Endothelial cell of umbilical vein (primary cell): ENCODE results near the gene SYT8. TPM values are rescaled to one million over a fixed set of nuclear protein-coding genes. Genes with fewer than 3 reads are reported as not detected.

Experiments used
- BruUV-seq: library from RNA; stranded (reverse); fragments of 400-500 nt; replicated peaks from 2 replicates; lab custom pipeline; 2021; lab: Mats Ljungman, UMichigan
- CTCF ChIA-PET: fragments of 300-600, 350-600 bp; sonication (Branson Sonifier 250); formaldehyde crosslinking; loops from one replicate; lab custom pipeline; 2021; ENCODE audit warnings: antibody characterized with exemption, inconsistent platforms; lab: Charles Lee
- POLR2A ChIA-PET: fragments of 300-600, 350-600 bp; sonication (Branson Sonifier 250); formaldehyde crosslinking; loops from one replicate; lab custom pipeline; 2021; ENCODE audit warnings: antibody characterized with exemption, inconsistent platforms; lab: Charles Lee
- DNase-seq: peaks from one replicate; pipeline ENCODE4 v3.0.0-alpha.2; 2011; ENCODE audit warnings: low read depth, low spot score
- FAIRE-seq: peaks from 2 replicates; lab custom pipeline; 2011; peaks lifted over from hg19 to GRCh38; lab: Jason Lieb, UNC
- H2AFZ ChIP-seq: 2 replicates; pipeline ENCODE4 v1.6.0; 2012; ENCODE audit warnings: low read depth, low read length, control low read depth, inconsistent platforms
- H3K27ac ChIP-seq: 2 replicates; pipeline ENCODE4 v1.5.1; 2011; ENCODE audit warnings: low read depth, mild to moderate bottlenecking, control low read depth, low read length, moderate library complexity; ENCODE audit not compliant: insufficient read depth
- H3K27me3 ChIP-seq, 2 experiments: 2 replicates each; pipeline versions ENCODE4 v1.6.0 to v1.6.1; 2011; ENCODE audit warnings: low read length in 2 of 2, mixed read lengths in 1 of 2; ENCODE audit not compliant: control insufficient read depth in 2 of 2, insufficient read depth in 2 of 2
- H3K36me3 ChIP-seq, 2 experiments: 2 replicates in 1 of 2; 3 replicates in 1 of 2; pipeline ENCODE4 v1.5.1; 2011; ENCODE audit warnings: low read length in 2 of 2, mild to moderate bottlenecking in 1 of 2, moderate library complexity in 1 of 2; ENCODE audit not compliant: control insufficient read depth in 2 of 2, insufficient read depth in 2 of 2; ENCODE audit errors: extremely low read depth in 1 of 2
- H3K4me1 ChIP-seq: 3 replicates; pipeline ENCODE4 v1.5.1; 2011; ENCODE audit warnings: mild to moderate bottlenecking, low read length; ENCODE audit not compliant: control insufficient read depth, insufficient read depth; ENCODE audit errors: extremely low read depth
- H3K4me2 ChIP-seq: 2 replicates; pipeline ENCODE4 v1.6.1; 2011; ENCODE audit warnings: low read length, control low read depth, mixed read lengths; ENCODE audit not compliant: insufficient read depth
- H3K4me3 ChIP-seq, 3 experiments: fragments of 200-600 bp in 1 of 3; sonication (generic), shearing (Covaris generic) in 1 of 3; replicated peaks in 1 of 3; 2 replicates each; pipeline ENCODE4 v1.5.1; 2011 to 2016; ENCODE audit warnings: control low read depth in 3 of 3, low read length in 3 of 3, mild to moderate bottlenecking in 2 of 3, inconsistent platforms in 1 of 3, low read depth in 1 of 3, moderate library complexity in 1 of 3; ENCODE audit not compliant: insufficient read depth in 1 of 3
- H3K79me2 ChIP-seq: 2 replicates; pipeline ENCODE4 v1.6.0; 2012; ENCODE audit warnings: low read length, inconsistent platforms; ENCODE audit not compliant: control insufficient read depth, insufficient read depth
- H3K9ac ChIP-seq: replicated peaks from 2 replicates; pipeline ENCODE3; 2011; ENCODE audit warnings: low read length, control low read depth; ENCODE audit not compliant: insufficient read depth; ENCODE audit errors: extremely low read depth
- H3K9me1 ChIP-seq: replicated peaks from 3 replicates; pipeline ENCODE4 v1.6.0; 2011; ENCODE audit warnings: mild to moderate bottlenecking, low read length; ENCODE audit not compliant: control insufficient read depth, insufficient read depth; ENCODE audit errors: extremely low read depth
- H3K9me3 ChIP-seq: replicated peaks from 2 replicates; pipeline ENCODE4 v1.5.1; 2012; ENCODE audit warnings: low read length, inconsistent platforms; ENCODE audit not compliant: control insufficient read depth, insufficient read depth
- H4K20me1 ChIP-seq: replicated peaks from 2 replicates; pipeline ENCODE3; 2011; ENCODE audit warnings: mild to moderate bottlenecking, low read length; ENCODE audit not compliant: control insufficient read depth, insufficient read depth; ENCODE audit errors: extremely low read depth
- EZH2 ChIP-seq: IDR thresholded peaks from 2 replicates; pipeline ENCODE4 v1.6.1; 2012; ENCODE audit warnings: borderline replicate concordance, low read depth, mild to moderate bottlenecking, moderate library complexity, low read length, inconsistent platforms; ENCODE audit not compliant: severe bottlenecking
- FOS ChIP-seq: IDR thresholded peaks from 2 replicates; pipeline ENCODE4 v1.6.1; 2011; ENCODE audit warnings: mild to moderate bottlenecking, low read length, moderate library complexity, borderline replicate concordance; ENCODE audit not compliant: insufficient read depth
- GATA2 ChIP-seq: IDR thresholded peaks from 2 replicates; pipeline ENCODE4 v1.7.0; 2011; ENCODE audit warnings: low read depth, mild to moderate bottlenecking, moderate library complexity, mixed read lengths, low read length; ENCODE audit not compliant: insufficient read length, insufficient read depth
- JUN ChIP-seq: IDR thresholded peaks from 2 replicates; pipeline ENCODE4 v1.6.1; 2011; ENCODE audit warnings: borderline replicate concordance, low read depth; ENCODE audit not compliant: insufficient read length, insufficient read depth
- MYC ChIP-seq: IDR thresholded peaks from one replicate; pipeline ENCODE4 v1.6.1; 2011; ENCODE audit warnings: mild to moderate bottlenecking, low read depth, low read length
- POLR2A ChIP-seq: IDR thresholded peaks from 2 replicates; pipeline ENCODE4 v1.6.1; 2012; ENCODE audit warnings: low read depth, mild to moderate bottlenecking, control low read depth, low read length
- POLR2AphosphoS5 ChIP-seq: IDR thresholded peaks from 2 replicates; pipeline ENCODE4 v1.6.1; 2012; ENCODE audit warnings: low read depth, mild to moderate bottlenecking, control low read depth, low read length, moderate library complexity; ENCODE audit not compliant: insufficient read depth
- dilution Hi-C: fragments of 300-500 bp; cut with MboI; formaldehyde crosslinking; loops from one replicate; pipeline ENCODE4 v1.15.0; 2019; ENCODE audit warnings: low sequenced_read_pairs; ENCODE audit not compliant: extremely low pct_ligation_motif_present
- intact Hi-C: fragments of 100-400 bp; cut with micrococcal nuclease; formaldehyde crosslinking; loops from one replicate; pipeline ENCODE4 v1.10.0; 2022
- polyA plus RNA-seq, 4 experiments: library from polyadenylated mRNA; depleted of rRNA in 3 of 4; stranded (reverse) in 3 of 4; unstranded in 1 of 4; fragments of >200 nt; gene quantifications; 2 replicates each; pipeline versions ENCODE4 v1.2.1 to v1.2.3, GENCODE V29; 2011 to 2012; ENCODE audit warnings: missing spikeins in 1 of 4
- total RNA-seq: library from RNA; stranded (reverse); gene quantifications from 2 replicates; pipeline ENCODE4 v1.2.3, GENCODE V29; 2021
- TF ChIP-seq, protein P1 (sequence below), 2 donors: IDR thresholded peaks; 1 replicate in 1 of 2; 2 replicates in 1 of 2; pipeline ENCODE4 v1.5.1; 2011; ENCODE audit warnings: low read length in 2 of 2, mild to moderate bottlenecking in 2 of 2, moderate library complexity in 2 of 2, control low read depth in 1 of 2, inconsistent platforms in 1 of 2, low read depth in 1 of 2; ENCODE audit not compliant: insufficient read depth in 1 of 2; ENCODE audit errors: extremely low read depth in 1 of 2
- TF ChIP-seq, protein P2 (sequence below): IDR thresholded peaks from 2 replicates; pipeline ENCODE4 v1.6.1; 2011; ENCODE audit not compliant: insufficient read depth, insufficient read length

Gene SYT8
- total and polyA plus RNA-seq, 2 donors (not counting 3 experiments of a cell fraction or from before 2014, with no cell fraction given): not detected

DNA sequence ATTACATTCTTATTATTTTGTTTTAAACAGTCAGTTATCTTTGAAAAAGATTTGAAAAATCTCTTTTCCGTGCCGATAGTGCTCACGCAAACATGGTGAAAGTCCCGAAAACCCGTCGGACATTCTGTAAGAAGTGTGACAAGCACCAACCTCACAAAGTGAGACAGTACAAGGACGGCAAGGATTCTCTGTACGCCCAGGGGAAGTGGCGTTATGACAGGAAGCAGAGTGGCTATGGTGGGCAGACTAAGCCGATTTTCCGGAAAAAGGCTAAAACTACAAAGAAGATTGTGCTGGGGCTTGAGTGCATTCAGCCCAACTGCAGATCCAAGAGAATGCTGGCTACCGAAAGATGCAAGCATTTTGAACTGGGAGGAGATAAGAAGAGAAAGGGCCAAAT, 42.3 kb upstream of the SYT8 start:
- Histone ChIP-seq H3K9ac (no peak overlapping the region), H2AFZ (no peak overlapping the region), H4K20me1 (no peaks in the 10 kb centered on the region), H3K27ac (no peak overlapping the region), H3K27me3 (peaks cover 0 to 9% of the 10 kb centered on the region in 2 experiments), H3K36me3 (no peaks in the 10 kb centered on the region), H3K4me1 (no peaks in the 10 kb centered on the region), H3K4me3 (no peak overlapping the region), H3K9me3 (no peaks in the 10 kb centered on the region), H3K4me2 (no peak overlapping the region), H3K9me1 (no peaks in the 10 kb centered on the region), H3K79me2 (no peaks in the 10 kb centered on the region)
- ChIA-PET CTCF (interaction anchor here (0.9 kb wide), 1 partner anchor 98 kb away, joined by 3 read pairs; no protein-coding TSS in a partner anchor), POLR2A (interaction anchor here (0.6 kb wide), 1 partner anchor 25 kb away, joined by 3 read pairs; no protein-coding TSS in a partner anchor)
- FAIRE-seq: no peak
- TF ChIP-seq MYC (no peak), POLR2AphosphoS5 (no peak), POLR2A (no peak), JUN (no peak), FOS (no peak)
- dilution Hi-C loops: no loop called here
- intact Hi-C loops: no loop called here
- BruUV-seq: no TSS peak
- DNase-seq: no peak

DNA sequence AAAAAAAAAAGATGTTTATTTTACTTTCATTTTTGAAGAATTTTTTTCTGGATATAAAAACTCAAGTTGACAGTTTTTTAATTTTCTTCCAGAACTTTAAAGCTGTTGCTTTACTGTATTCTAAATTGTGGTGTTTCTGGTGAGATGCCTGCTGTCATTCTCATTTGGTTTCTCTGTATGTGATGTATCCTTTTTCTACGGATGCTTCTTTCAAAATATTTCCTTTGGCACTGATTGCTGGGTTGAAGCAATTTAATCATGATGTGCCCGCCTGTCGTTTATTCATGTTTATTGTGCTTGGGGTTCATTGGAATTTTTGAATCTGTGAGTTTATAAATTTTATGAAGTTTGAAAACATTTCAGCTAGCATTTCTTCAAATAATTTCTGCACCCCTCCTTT, 41.7 kb upstream of the SYT8 start:
- intact Hi-C loops: no loop called here
- no peaks in the 10 kb centered on the region for H3K79me2 ChIP-seq
- no peak for FAIRE-seq
- POLR2A ChIA-PET: no interaction called here
- H3K36me3 ChIP-seq: no peaks in the 10 kb centered on the region
- H4K20me1 ChIP-seq: no peaks in the 10 kb centered on the region
- no peak overlapping the region for H2AFZ ChIP-seq
- dilution Hi-C loops: no loop called here
- no peak for DNase-seq
- H3K9ac ChIP-seq: no peak overlapping the region
- H3K27ac ChIP-seq: no peak overlapping the region
- CTCF ChIA-PET: interaction anchor here (0.9 kb wide), 1 partner anchor 40 kb away, joined by 3 read pairs; no protein-coding TSS in a partner anchor
- H3K9me1 ChIP-seq: no peaks in the 10 kb centered on the region
- no peak overlapping the region for H3K4me3 ChIP-seq
- BruUV-seq: no TSS peak
- no peaks in the 10 kb centered on the region for H3K4me1 ChIP-seq
- TF ChIP-seq GATA2 (no peak), FOS (no peak), JUN (no peak), POLR2AphosphoS5 (no peak), EZH2 (no peak), POLR2A (no peak), MYC (no peak)
- TF ChIP-seq, protein P1, sequence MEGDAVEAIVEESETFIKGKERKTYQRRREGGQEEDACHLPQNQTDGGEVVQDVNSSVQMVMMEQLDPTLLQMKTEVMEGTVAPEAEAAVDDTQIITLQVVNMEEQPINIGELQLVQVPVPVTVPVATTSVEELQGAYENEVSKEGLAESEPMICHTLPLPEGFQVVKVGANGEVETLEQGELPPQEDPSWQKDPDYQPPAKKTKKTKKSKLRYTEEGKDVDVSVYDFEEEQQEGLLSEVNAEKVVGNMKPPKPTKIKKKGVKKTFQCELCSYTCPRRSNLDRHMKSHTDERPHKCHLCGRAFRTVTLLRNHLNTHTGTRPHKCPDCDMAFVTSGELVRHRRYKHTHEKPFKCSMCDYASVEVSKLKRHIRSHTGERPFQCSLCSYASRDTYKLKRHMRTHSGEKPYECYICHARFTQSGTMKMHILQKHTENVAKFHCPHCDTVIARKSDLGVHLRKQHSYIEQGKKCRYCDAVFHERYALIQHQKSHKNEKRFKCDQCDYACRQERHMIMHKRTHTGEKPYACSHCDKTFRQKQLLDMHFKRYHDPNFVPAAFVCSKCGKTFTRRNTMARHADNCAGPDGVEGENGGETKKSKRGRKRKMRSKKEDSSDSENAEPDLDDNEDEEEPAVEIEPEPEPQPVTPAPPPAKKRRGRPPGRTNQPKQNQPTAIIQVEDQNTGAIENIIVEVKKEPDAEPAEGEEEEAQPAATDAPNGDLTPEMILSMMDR (IDR thresholded peaks at IDR 0.05; ENCODE audit: extremely low read depth in 1 of 2, insufficient read depth in 1 of 2, low read depth in 1 of 2, low read length in 2 of 2): no peak
- TF ChIP-seq, protein P2, sequence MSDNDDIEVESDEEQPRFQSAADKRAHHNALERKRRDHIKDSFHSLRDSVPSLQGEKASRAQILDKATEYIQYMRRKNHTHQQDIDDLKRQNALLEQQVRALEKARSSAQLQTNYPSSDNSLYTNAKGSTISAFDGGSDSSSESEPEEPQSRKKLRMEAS: no peak
- no peaks in the 10 kb centered on the region for H3K9me3 ChIP-seq
- no peak overlapping the region for H3K4me2 ChIP-seq
- peaks cover 0 to 9% of the 10 kb centered on the region in 2 experiments for H3K27me3 ChIP-seq
